Liver (tissue), 9 donors: Measurements from ENCODE around the gene TOP1. TPM values are rescaled to one million over a fixed set of nuclear protein-coding genes. Genes with fewer than 3 reads are reported as not detected.

ENCODE experiments used
- DNase-seq: peaks from one replicate; pipeline ENCODE4 v3.0.0-alpha.2; 2017; ENCODE audit warnings: low spot score
- H3K27ac ChIP-seq, 2 donors: one replicate each; pipeline ENCODE4 v1.7.0; 2013; ENCODE audit warnings: inconsistent platforms in 2 of 2, low read length in 2 of 2, control low read depth in 1 of 2, low read depth in 1 of 2, mild to moderate bottlenecking in 1 of 2
- H3K27me3 ChIP-seq, 4 donors: one replicate each; pipeline versions ENCODE4 v1.6.1 to v1.7.0; 2013; ENCODE audit warnings: low read length in 3 of 4, inconsistent platforms in 1 of 4, mild to moderate bottlenecking in 1 of 4, moderate library complexity in 1 of 4; ENCODE audit not compliant: control insufficient read depth in 4 of 4, insufficient read depth in 4 of 4
- H3K36me3 ChIP-seq, 4 donors: one replicate each; pipeline versions ENCODE4 v1.6.1 to v1.7.0; 2013; ENCODE audit warnings: low read length in 3 of 4, mild to moderate bottlenecking in 3 of 4, low read depth in 1 of 4, moderate library complexity in 1 of 4; ENCODE audit not compliant: control insufficient read depth in 4 of 4, insufficient read depth in 3 of 4
- H3K4me1 ChIP-seq, 4 donors: one replicate each; pipeline versions ENCODE4 v1.6.1 to v1.7.0; 2013; ENCODE audit warnings: low read length in 3 of 4, mild to moderate bottlenecking in 3 of 4, moderate library complexity in 1 of 4; ENCODE audit not compliant: control insufficient read depth in 4 of 4, insufficient read depth in 4 of 4
- H3K4me3 ChIP-seq, 3 donors: one replicate each; pipeline versions ENCODE4 v1.6.1 to v1.7.0; 2013; ENCODE audit warnings: low read length in 3 of 3, control low read depth in 1 of 3, low read depth in 1 of 3, mild to moderate bottlenecking in 1 of 3
- H3K9ac ChIP-seq, 2 donors: one replicate each; pipeline ENCODE4 v1.7.0; 2013; ENCODE audit warnings: low read length in 2 of 2, mild to moderate bottlenecking in 2 of 2, moderate library complexity in 2 of 2, control low read depth in 1 of 2, low read depth in 1 of 2
- H3K9me3 ChIP-seq, 4 donors: one replicate each; pipeline versions ENCODE4 v1.6.1 to v1.7.0; 2013; ENCODE audit warnings: low read length in 3 of 4; ENCODE audit not compliant: control insufficient read depth in 4 of 4
- ATF3 ChIP-seq: IDR thresholded peaks from 2 replicates; pipeline ENCODE4 v1.6.1; 2016; ENCODE audit warnings: antibody characterized with exemption
- CTCF ChIP-seq: fragments of 150-350 bp; IDR thresholded peaks from 2 replicates; pipeline ENCODE4 v1.5.1; 2017; ENCODE audit warnings: improper control_type of control experiment, low read depth, low read length; ENCODE audit not compliant: missing input control
- EGR1 ChIP-seq, 2 donors: IDR thresholded peaks; 2 replicates each; pipeline ENCODE4 v1.6.1; 2016 to 2018; ENCODE audit warnings: antibody characterized with exemption in 2 of 2, low read depth in 2 of 2
- FOXA1 ChIP-seq: IDR thresholded peaks from 2 replicates; pipeline ENCODE4 v1.6.1; 2016; ENCODE audit warnings: antibody characterized with exemption
- FOXA2 ChIP-seq: IDR thresholded peaks from 2 replicates; pipeline ENCODE4 v1.6.1; 2016; ENCODE audit warnings: antibody characterized with exemption
- HNF4A ChIP-seq, 2 donors: conservative IDR thresholded peaks; 2 replicates each; pipeline ENCODE4 v1.6.1; 2016; ENCODE audit warnings: antibody characterized with exemption in 2 of 2, mild to moderate bottlenecking in 2 of 2
- HNF4G ChIP-seq: IDR thresholded peaks from 2 replicates; pipeline ENCODE4 v1.6.1; 2016; ENCODE audit warnings: antibody characterized with exemption
- MAX ChIP-seq: IDR thresholded peaks from 2 replicates; pipeline ENCODE4 v1.6.1; 2016; ENCODE audit warnings: antibody characterized with exemption
- NR2F2 ChIP-seq: IDR thresholded peaks from 2 replicates; pipeline ENCODE4 v1.6.1; 2016; ENCODE audit warnings: antibody characterized with exemption
- RAD21 ChIP-seq, 2 donors: IDR thresholded peaks; 2 replicates each; pipeline ENCODE4 v1.6.1; 2016; ENCODE audit warnings: antibody characterized with exemption in 2 of 2, mild to moderate bottlenecking in 2 of 2
- REST ChIP-seq: IDR thresholded peaks from 2 replicates; pipeline ENCODE4 v1.6.1; 2016; ENCODE audit warnings: antibody characterized with exemption, mild to moderate bottlenecking
- RXRA ChIP-seq, 2 donors: IDR thresholded peaks; 2 replicates each; pipeline ENCODE4 v1.6.1; 2017 to 2018; ENCODE audit warnings: antibody characterized with exemption in 2 of 2, mild to moderate bottlenecking in 1 of 2
- TAF1 ChIP-seq: conservative IDR thresholded peaks from 2 replicates; pipeline ENCODE4 v1.6.1; 2016; ENCODE audit warnings: antibody characterized with exemption, mild to moderate bottlenecking
- YY1 ChIP-seq: IDR thresholded peaks from 2 replicates; pipeline ENCODE4 v1.6.1; 2016; ENCODE audit warnings: antibody characterized with exemption, mild to moderate bottlenecking
- ZBTB33 ChIP-seq: IDR thresholded peaks from 2 replicates; pipeline ENCODE4 v1.6.1; 2016; ENCODE audit warnings: antibody characterized with exemption
- whole genome bisulfite sequencing: extraction: QIAGEN DNeasy Blood & Tissue Kit; methylation state at CpG from one replicate; pipeline ENCODE4 v1.1.7; 2013; 5-methylcytosine and 5-hydroxymethylcytosine counted together
- polyA plus RNA-seq, 2 donors: library from polyadenylated mRNA; stranded (reverse) in 1 of 2; unstranded in 1 of 2; fragments of 200-250 nt in 1 of 2; fragments of >200 nt in 1 of 2; fragmentation: Nextera tagmentation in 1 of 2; extraction: Ambion mirVana in 1 of 2; gene quantifications; one replicate each; pipeline versions ENCODE4 v1.2.1 to v1.2.3, GENCODE V29; 2013 to 2015
- total RNA-seq, 2 donors: library from RNA; depleted of rRNA; stranded (reverse); fragments of >200 nt; gene quantifications; one replicate each; pipeline ENCODE4 v1.2.3, GENCODE V29; 2014
- donor health status: healthy.
- donor health status: healthy.
- donor health status: healthy.
- donor health status: healthy.
- donor health status: healthy.

TOP1 gene
- total and polyA plus RNA-seq, 4 donors, result 13.7 to 62.1 (median 19.4) TPM

GRCh38 chr20:41168281-41169161, 139.9 kb downstream of the TOP1 start:
- Histone ChIP-seq H3K4me1 (peaks cover 0 to 5% (median 0%) of the 10 kb centered on the region in 4 donors), H3K9ac (no peak overlapping the region), H3K27me3 (no peaks in the 10 kb centered on the region), H3K9me3 (no peaks in the 10 kb centered on the region), H3K36me3 (peaks cover 4 to 58% (median 18%) of the 10 kb centered on the region in 4 donors), H3K4me3 (no peak overlapping the region), H3K27ac (no peak overlapping the region)
- TF ChIP-seq MAX (no peak), ATF3 (no peak), REST (no peak), HNF4A (conservative IDR thresholded peaks at IDR 0.05) (no peak), FOXA1 (no peak), ZBTB33 (no peak), RAD21 (IDR thresholded peaks at IDR 0.05) (no peak), EGR1 (IDR thresholded peaks at IDR 0.05; ENCODE audit: low read depth in 2 of 2) (no peak), YY1 (no peak), HNF4G (no peak)
- 93% methylated on average over 10 of the region's 10 CpGs for WGBS
- no peak for DNase-seq

GRCh38 chr20:41169162-41169690, 140.6 kb downstream of the TOP1 start:
- Histone ChIP-seq H3K4me1 (peaks cover 0 to 5% (median 0%) of the 10 kb centered on the region in 4 donors), H3K27ac (no peak overlapping the region), H3K4me3 (no peak overlapping the region), H3K36me3 (peaks cover 4 to 57% (median 15%) of the 10 kb centered on the region in 4 donors), H3K9ac (no peak overlapping the region), H3K9me3 (no peaks in the 10 kb centered on the region), H3K27me3 (no peaks in the 10 kb centered on the region)
- 96% methylated on average over 9 of the region's 9 CpGs for WGBS
- no peak for DNase-seq
- no peak for TF ChIP-seq EGR1 (IDR thresholded peaks at IDR 0.05; ENCODE audit: low read depth in 2 of 2)
- TF ChIP-seq RAD21 (IDR thresholded peaks at IDR 0.05), result no peak
- TF ChIP-seq ZBTB33, result no peak
- no peak for TF ChIP-seq FOXA2
- TF ChIP-seq TAF1, result no peak
- TF ChIP-seq REST, result no peak
- no peak for TF ChIP-seq RXRA (IDR thresholded peaks at IDR 0.05)
- no peak for TF ChIP-seq FOXA1
- TF ChIP-seq HNF4A (conservative IDR thresholded peaks at IDR 0.05), result no peak
- no peak for TF ChIP-seq YY1
- TF ChIP-seq CTCF, result no peak
- no peak for TF ChIP-seq NR2F2
- no peak for TF ChIP-seq ATF3
